GM12872 (cell line): ENCODE data around the gene CIAO2A.

Experiments used
- CTCF ChIP-seq: IDR thresholded peaks from 3 replicates; pipeline ENCODE4 v1.5.1; 2011; ENCODE audit warnings: low read depth, mild to moderate bottlenecking, low read length, moderate library complexity; ENCODE audit not compliant: insufficient read depth

The CIAO2A gene

GRCh38 chr15:64107337-64107736, 13.7 kb upstream of the CIAO2A start:
- no peak for TF ChIP-seq CTCF

GRCh38 chr15:64105113-64105704, 11.6 kb upstream of the CIAO2A start:
- no peak for TF ChIP-seq CTCF

- TF ChIP-seq CTCF = no peak
Measured at GRCh38 chr15:64102497-64102896, 8.9 kb upstream of the CIAO2A start.

DNA sequence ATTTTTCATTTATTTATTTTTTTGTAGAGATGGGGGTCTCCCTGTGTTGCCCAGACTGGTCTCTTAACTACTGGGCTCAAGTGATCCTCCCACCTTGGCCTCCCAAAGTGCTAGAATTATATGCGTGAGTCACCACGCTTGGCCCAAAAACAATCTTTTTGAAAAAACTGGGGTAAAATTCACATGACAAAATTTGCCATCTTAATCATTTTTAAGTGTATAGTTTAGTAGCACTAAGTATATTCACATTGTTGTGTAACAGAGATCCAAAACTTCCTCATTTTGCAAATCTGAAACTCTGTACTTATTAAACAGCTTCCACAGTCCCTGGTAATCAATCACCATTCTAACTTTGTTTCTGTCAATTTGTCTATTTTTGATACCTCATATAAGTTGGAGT, 7.3 kb upstream of the CIAO2A start:
- no peak for TF ChIP-seq CTCF

DNA sequence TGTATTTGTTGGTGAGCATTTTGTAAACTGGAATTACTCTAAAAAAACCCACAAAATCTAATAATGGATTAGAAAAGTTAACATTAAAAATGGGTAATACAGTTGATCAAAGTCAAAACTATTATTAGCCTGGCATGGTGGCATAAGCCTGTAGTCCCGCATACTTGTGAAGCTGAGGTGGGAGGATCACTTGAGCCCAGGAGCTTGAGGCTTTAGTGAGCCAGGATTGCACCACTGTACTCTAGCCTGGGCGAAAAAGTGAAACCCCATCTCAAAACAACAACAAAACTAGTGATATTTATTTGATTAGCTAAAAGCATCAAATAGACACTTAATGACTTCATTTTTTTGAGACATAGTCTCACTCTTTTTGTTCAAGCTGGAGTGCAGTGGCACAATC, 5.7 kb upstream of the CIAO2A start:
- no peak for TF ChIP-seq CTCF

DNA sequence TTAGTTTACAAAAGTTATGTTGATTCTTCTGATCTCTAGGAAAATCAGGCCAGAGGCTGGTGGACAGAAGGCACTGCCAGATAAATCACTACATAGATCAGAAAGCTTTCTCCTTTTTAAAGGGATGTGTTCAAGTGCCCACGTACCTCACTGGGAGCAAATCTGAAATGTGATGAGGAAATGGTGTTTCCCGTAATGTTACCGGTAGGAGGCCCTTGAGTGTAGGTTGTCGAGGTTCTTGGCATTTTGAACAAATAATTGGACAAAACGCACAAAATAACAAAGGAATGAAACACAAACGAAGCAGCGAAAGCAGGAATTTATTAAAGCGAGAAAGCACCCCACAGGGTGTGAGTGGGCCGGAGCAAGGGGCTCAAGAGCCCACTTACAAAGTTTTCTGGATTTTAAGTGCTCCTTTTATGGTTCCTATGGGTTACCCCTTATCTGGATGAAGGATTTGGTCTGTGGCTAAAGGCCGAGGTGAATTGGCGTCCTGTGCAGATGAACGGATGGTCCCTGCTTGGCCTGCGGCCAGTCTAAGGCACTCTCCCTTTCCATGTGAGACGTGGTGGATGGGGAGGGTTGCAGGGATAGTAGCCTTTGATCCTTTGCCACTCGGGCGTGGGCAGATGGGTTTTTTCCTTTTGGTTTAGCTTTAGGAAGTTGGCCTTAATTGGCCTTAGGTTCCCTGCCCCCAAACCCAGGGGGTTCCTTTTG, 3.2 kb upstream of the CIAO2A start:
- 0 out of 3 replicates have a peak, but pooled peaks have one; percentile 11 for TF ChIP-seq CTCF

DNA sequence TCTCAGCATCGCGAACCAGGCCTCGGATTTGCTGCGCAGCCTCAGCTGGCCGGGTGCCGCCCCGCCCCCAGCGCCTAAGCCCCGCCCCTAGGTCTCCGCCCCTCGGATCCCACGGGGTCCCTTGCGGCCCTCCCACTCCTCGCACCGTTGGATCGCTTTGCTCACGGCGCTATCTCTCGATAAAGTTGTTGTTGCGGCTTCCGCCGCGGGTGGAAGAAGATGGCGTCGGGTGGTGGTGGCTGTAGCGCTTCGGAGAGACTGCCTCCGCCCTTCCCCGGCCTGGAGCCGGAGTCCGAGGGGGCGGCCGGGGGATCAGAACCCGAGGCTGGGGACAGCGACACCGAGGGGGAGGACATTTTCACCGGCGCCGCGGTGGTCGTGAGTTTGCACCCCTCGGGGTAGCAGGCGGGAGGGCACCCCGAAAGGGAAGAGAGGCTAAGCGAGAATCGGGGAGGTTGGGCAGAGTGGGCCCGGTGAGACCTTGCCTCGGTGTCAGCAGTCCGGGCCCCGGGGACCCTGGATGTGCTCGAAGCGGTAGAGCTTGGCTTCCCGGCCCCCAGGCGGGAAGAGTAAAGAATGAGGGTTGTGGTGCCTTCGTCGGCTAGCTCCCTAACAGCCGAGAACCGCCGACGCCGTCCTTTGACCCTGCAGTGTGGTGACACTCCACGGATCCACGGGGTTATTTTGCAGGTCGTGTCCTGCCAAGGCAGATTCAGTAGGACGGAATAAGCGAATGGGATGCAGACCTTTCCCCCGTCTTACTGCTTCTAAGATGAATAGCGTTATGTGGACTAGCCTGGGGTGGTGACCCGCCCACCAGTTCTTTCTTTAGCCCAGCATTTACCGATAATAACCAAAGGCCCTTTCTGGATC, 2.4 kb upstream of the CIAO2A start, which contains the start of gene SNX1:
TSS of gene SNX1 (plus strand) at position 188 of the 873 bp plus-strand sequence. CDS start at position 220, 32 bp downstream.
- TF ChIP-seq CTCF = no peak
